ENCODE measurements around the gene CORO2B.

DNA sequence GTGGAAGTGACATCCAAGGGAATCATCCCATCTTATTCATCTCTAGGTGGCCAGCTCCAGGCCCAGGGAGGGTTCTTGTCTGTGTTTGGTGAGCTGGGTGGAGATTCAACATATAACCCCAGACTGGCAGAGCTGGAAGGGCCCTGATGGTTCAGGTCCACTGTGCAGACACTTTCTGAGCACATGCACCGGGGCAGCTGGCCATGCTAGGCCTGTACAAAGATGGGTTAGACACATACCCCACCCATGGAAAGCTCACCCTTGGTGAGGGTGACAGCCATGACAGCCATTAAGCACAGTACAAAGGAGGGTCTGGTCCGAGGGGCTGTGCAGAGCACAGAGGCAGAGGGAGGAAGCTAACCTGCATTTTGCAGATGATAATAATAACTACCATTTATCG lies 100.4 kb downstream of the CORO2B start:
- TF ChIP-seq, protein P1, sequence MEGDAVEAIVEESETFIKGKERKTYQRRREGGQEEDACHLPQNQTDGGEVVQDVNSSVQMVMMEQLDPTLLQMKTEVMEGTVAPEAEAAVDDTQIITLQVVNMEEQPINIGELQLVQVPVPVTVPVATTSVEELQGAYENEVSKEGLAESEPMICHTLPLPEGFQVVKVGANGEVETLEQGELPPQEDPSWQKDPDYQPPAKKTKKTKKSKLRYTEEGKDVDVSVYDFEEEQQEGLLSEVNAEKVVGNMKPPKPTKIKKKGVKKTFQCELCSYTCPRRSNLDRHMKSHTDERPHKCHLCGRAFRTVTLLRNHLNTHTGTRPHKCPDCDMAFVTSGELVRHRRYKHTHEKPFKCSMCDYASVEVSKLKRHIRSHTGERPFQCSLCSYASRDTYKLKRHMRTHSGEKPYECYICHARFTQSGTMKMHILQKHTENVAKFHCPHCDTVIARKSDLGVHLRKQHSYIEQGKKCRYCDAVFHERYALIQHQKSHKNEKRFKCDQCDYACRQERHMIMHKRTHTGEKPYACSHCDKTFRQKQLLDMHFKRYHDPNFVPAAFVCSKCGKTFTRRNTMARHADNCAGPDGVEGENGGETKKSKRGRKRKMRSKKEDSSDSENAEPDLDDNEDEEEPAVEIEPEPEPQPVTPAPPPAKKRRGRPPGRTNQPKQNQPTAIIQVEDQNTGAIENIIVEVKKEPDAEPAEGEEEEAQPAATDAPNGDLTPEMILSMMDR (IDR thresholded peaks at IDR 0.05), result no peak
- no peak for TF ChIP-seq POLR2A (IDR thresholded peaks at IDR 0.05)
